ENCODE results near the gene RCBTB1.

GRCh38 chr13:49512578-49512977 is 72.8 kb downstream of the RCBTB1 start:
- TF ChIP-seq CTCF (IDR thresholded peaks at IDR 0.05; ENCODE audit: poor library complexity, severe bottlenecking) (no peak), EZH2 (IDR thresholded peaks at IDR 0.05; ENCODE audit: borderline replicate concordance, insufficient read depth, low read length, poor library complexity, severe bottlenecking) (no peak), RAD21 (conservative IDR thresholded peaks at IDR 0.05) (no peak), MXI1 (conservative IDR thresholded peaks at IDR 0.05; ENCODE audit: poor library complexity, severe bottlenecking) (no peak), POLR2AphosphoS5 (IDR thresholded peaks at IDR 0.05) (no peak), REST (IDR thresholded peaks at IDR 0.05; ENCODE audit: borderline replicate concordance) (no peak), EP300 (conservative IDR thresholded peaks at IDR 0.05; ENCODE audit: poor library complexity, severe bottlenecking) (no peak)

Measured in neural cell (in vitro differentiated cells).